Hematopoietic multipotent progenitor cell treated with erythropoietin and hydrocortisone succinate and interleukin-3 and kit ligand, for 4 days (in vitro differentiated cells): ENCODE results near the gene DUSP22.
A peak's percentile ranks its signal among the peaks of the same experiment; 100 is the strongest.
"Not testable (repeated sequence)": the region's sequence is repeated elsewhere in the genome, so short reads cannot be mapped to it uniquely, and the experiment has no call there.

Source experiments
- DNase-seq: peaks from one replicate; pipeline ENCODE4 v3.0.0-alpha.2; 2015

The DUSP22 gene

GRCh38 chr6:325161-325860, 33.0 kb downstream of the DUSP22 start:
- DNase-seq = not testable (repeated sequence)

GRCh38 chr6:326066-326465, 33.8 kb downstream of the DUSP22 start:
- DNase-seq = not testable (repeated sequence)

GRCh38 chr6:326896-327537, 34.7 kb downstream of the DUSP22 start:
- DNase-seq = no peak

GRCh38 chr6:327538-328116, 35.3 kb downstream of the DUSP22 start:
- no peak for DNase-seq

GRCh38 chr6:328136-328670, 35.9 kb downstream of the DUSP22 start:
- DNase-seq = no peak

GRCh38 chr6:328924-329323, 36.6 kb downstream of the DUSP22 start:
- DNase-seq = no peak

- peak; percentile 30 for DNase-seq
Observed at GRCh38 chr6:329888-330691, 37.8 kb downstream of the DUSP22 start.

- no peak for DNase-seq
Observed at GRCh38 chr6:330948-331347, 38.7 kb downstream of the DUSP22 start.

GRCh38 chr6:331622-332521, 39.6 kb downstream of the DUSP22 start:
- no peak for DNase-seq

GRCh38 chr6:332671-333070, 40.4 kb downstream of the DUSP22 start:
- no peak for DNase-seq

- no peak for DNase-seq
Observed at GRCh38 chr6:333379-334002, 41.2 kb downstream of the DUSP22 start.

GRCh38 chr6:334536-335510, 42.5 kb downstream of the DUSP22 start:
- no peak for DNase-seq

GRCh38 chr6:335572-335971, 43.3 kb downstream of the DUSP22 start:
- DNase-seq = no peak

- DNase-seq = peak; percentile 83
Observed at GRCh38 chr6:336159-337114, 44.1 kb downstream of the DUSP22 start.

- no peak for DNase-seq
Observed at GRCh38 chr6:337805-338368, 45.6 kb downstream of the DUSP22 start.

- DNase-seq = peak; percentile 44
Observed at GRCh38 chr6:338815-339262, 46.6 kb downstream of the DUSP22 start.

GRCh38 chr6:339480-339879, 47.2 kb downstream of the DUSP22 start:
- peak; percentile 71 for DNase-seq

- DNase-seq = peak; percentile 15
Observed at GRCh38 chr6:340186-340955, 48.1 kb downstream of the DUSP22 start.
